Measurements from ENCODE around the gene ALG14.

GRCh38 chr1:95049935-95050334 lies 22.8 kb downstream of the ALG14 start:
- TF ChIP-seq POLR2A (IDR thresholded peaks at IDR 0.05; ENCODE audit: low read depth, low read length) (no peak), POLR2AphosphoS5 (IDR thresholded peaks at IDR 0.05; ENCODE audit: low read depth, low read length) (no peak)
